ENCODE measurements around the gene RFPL4A.

DNA sequence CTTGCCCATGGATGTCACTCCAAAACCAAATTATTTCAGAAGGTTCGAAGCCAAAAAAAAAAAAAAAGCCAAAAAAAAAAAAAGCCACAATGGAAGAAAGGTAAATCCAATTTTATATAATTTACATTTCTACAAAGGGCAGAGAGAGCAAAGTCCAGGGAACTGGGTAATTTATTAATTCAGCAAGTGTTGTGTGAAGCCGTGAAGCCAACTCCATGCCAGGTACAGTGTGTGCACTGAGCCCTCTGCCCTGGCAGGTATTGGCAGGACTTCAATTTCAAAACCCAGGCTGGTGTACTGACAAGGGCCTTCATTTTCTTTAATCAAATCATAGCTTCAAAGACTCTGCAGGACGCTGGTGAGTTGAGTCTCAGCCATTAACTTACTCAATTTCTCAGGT lies 5.5 kb upstream of the RFPL4A start:
- no peak for TF ChIP-seq CTCF (CRISPR knock-in tag; IDR thresholded peaks at IDR 0.05)
- no peak for TF ChIP-seq RFX5 (IDR thresholded peaks at IDR 0.05; ENCODE audit: low read depth, low read length)
